CD8-positive, alpha-beta memory T cell (primary cell): ENCODE results near the gene PEX7. TPM values are rescaled to one million over a fixed set of nuclear protein-coding genes. Genes with fewer than 3 reads are reported as not detected.

ENCODE experiments used
- CTCF ChIA-PET: fragments of 350-600 bp; sonication (Branson Sonifier 250); formaldehyde crosslinking; loops from one replicate; lab custom pipeline; 2021; ENCODE audit warnings: antibody characterized with exemption; lab: Charles Lee
- POLR2A ChIA-PET: fragments of 350-600 bp; sonication (Branson Sonifier 250); formaldehyde crosslinking; loops from one replicate; lab custom pipeline; 2021; ENCODE audit warnings: antibody characterized with exemption; lab: Charles Lee
- DNase-seq, 5 donors: peaks; one replicate each; pipeline versions ENCODE4 v3.0.0 to v3.0.0-alpha.2; 2020 to 2022; ENCODE audit warnings: mixed read lengths in 1 of 5
- H3K27ac ChIP-seq: one replicate; pipeline ENCODE4 v1.7.0; 2013; ENCODE audit warnings: low read depth, mild to moderate bottlenecking, low read length, moderate library complexity
- H3K27me3 ChIP-seq: 2 replicates; pipeline ENCODE4 v1.7.0; 2013; ENCODE audit warnings: low read length, mild to moderate bottlenecking; ENCODE audit not compliant: insufficient read depth, poor library complexity, severe bottlenecking
- H3K36me3 ChIP-seq: 2 replicates; pipeline ENCODE4 v1.7.0; 2013; ENCODE audit warnings: mild to moderate bottlenecking, low read length, moderate library complexity; ENCODE audit not compliant: insufficient read depth
- H3K4me1 ChIP-seq: 2 replicates; pipeline ENCODE4 v1.7.0; 2013; ENCODE audit warnings: mild to moderate bottlenecking, low read length, moderate library complexity; ENCODE audit not compliant: insufficient read depth
- H3K4me3 ChIP-seq: 2 replicates; pipeline ENCODE4 v1.7.0; 2013; ENCODE audit warnings: mild to moderate bottlenecking, low read length
- H3K9me3 ChIP-seq: 2 replicates; pipeline ENCODE4 v1.7.0; 2013; ENCODE audit warnings: mild to moderate bottlenecking, low read length
- H3K27ac Mint-ChIP-seq, 8 donors: one replicate each; pipeline ENCODE4 v1.8.0; 2020 to 2021; ENCODE audit warnings: mixed read lengths in 8 of 8, mild to moderate bottlenecking in 6 of 8, inconsistent platforms in 3 of 8, moderate library complexity in 3 of 8
- H3K27me3 Mint-ChIP-seq, 2 donors: one replicate each; pipeline ENCODE4 v1.8.0; 2020 to 2021; ENCODE audit warnings: mixed read lengths in 2 of 2, mild to moderate bottlenecking in 1 of 2, moderate library complexity in 1 of 2
- H3K36me3 Mint-ChIP-seq, 3 donors: one replicate each; pipeline ENCODE4 v1.8.0; 2020 to 2021; ENCODE audit warnings: mixed read lengths in 3 of 3, inconsistent platforms in 1 of 3, mild to moderate bottlenecking in 1 of 3
- H3K4me1 Mint-ChIP-seq, 3 donors: one replicate each; pipeline ENCODE4 v1.8.0; 2020 to 2021; ENCODE audit warnings: mixed read lengths in 3 of 3, inconsistent platforms in 1 of 3, mild to moderate bottlenecking in 1 of 3
- H3K4me3 Mint-ChIP-seq, 7 donors: one replicate each; pipeline ENCODE4 v1.8.0; 2020 to 2021; ENCODE audit warnings: mixed read lengths in 7 of 7, mild to moderate bottlenecking in 6 of 7, moderate library complexity in 4 of 7, inconsistent platforms in 2 of 7
- H3K9me3 Mint-ChIP-seq, 5 donors: one replicate each; pipeline ENCODE4 v1.8.0; 2020 to 2022; ENCODE audit warnings: mixed read lengths in 5 of 5, mild to moderate bottlenecking in 3 of 5, moderate library complexity in 2 of 5, inconsistent platforms in 1 of 5
- polyA plus RNA-seq: library from polyadenylated mRNA; unstranded; fragments of 300-500 nt; fragmentation: Illumina TruSeq; gene quantifications from one replicate; pipeline ENCODE4 v1.2.3, GENCODE V29; 2021
- total RNA-seq, 2 experiments: library from RNA; stranded (reverse); gene quantifications; one replicate each; pipeline ENCODE4 v1.2.3, GENCODE V29; 2021

The PEX7 gene
- total RNA-seq (1 to 10 TPM; 4.8 to 5.5 TPM), polyA plus RNA-seq (4.9 TPM)

- Mint-ChIP-seq H3K36me3 (peaks cover 7 to 30% (median 19%) of the 10 kb centered on the region in 3 donors), H3K27ac (peak within 1 kb of the TSS; percentile 84 to 98 (median 96)), H3K9me3 (no peaks in the 10 kb centered on the region), H3K4me1 (peaks cover 26 to 43% (median 43%) of the 10 kb centered on the region in 3 donors), H3K27me3 (peaks cover 6 to 14% of the 10 kb centered on the region in 2 donors), H3K4me3 (peak within 1 kb of the TSS; percentile 91 to 98 (median 94))
- ChIA-PET CTCF (interaction anchor here (1.0 to 1.7 kb wide), 6 partner anchors 30 to 213 kb away, joined by 3 to 7 read pairs (median 4); partner anchors contain the start of gene MAP3K5), POLR2A (interaction anchor here (0.6 to 1.8 kb wide), 6 partner anchors 10 to 1324 kb away, joined by 3 to 21 read pairs (median 4); partner anchors contain the start of genes AHI1 and MAP3K5)
- Histone ChIP-seq H3K27me3 (no peaks in the 10 kb centered on the region), H3K4me1 (peaks cover 19% of the 10 kb centered on the region), H3K36me3 (no peaks in the 10 kb centered on the region), H3K4me3 (peak within 1 kb of the TSS; percentile 83), H3K27ac (peak within 1 kb of the TSS; percentile 83), H3K9me3 (no peaks in the 10 kb centered on the region)
- peak; percentile 77 to 93 (median 92) for DNase-seq
Measured at GRCh38 chr6:136822376-136823127, at the start of gene PEX7. Gene PEX7, plus strand, starts transcription at chr6:136822592. Its CDS starts 74 bp downstream, at chr6:136822666.

- no peaks in the 10 kb centered on the region for H3K27me3 ChIP-seq
- no peak overlapping the region for H3K27ac ChIP-seq
- Mint-ChIP-seq H3K27ac (peak overlapping the region; percentile 0 to 86 (median 32)), H3K4me1 (peaks cover 62 to 88% (median 83%) of the 10 kb centered on the region in 3 donors), H3K4me3 (peak overlapping the region in 3 of 7 donors; percentile 10 to 64 (median 62)), H3K9me3 (no peaks in the 10 kb centered on the region), H3K27me3 (no peaks in the 10 kb centered on the region), H3K36me3 (peaks cover 0 to 9% (median 0%) of the 10 kb centered on the region in 3 donors)
- H3K4me3 ChIP-seq: no peak overlapping the region
- H3K36me3 ChIP-seq: no peaks in the 10 kb centered on the region
- ChIA-PET POLR2A (no interaction called here), CTCF (interaction anchor here (1.1 to 3.7 kb wide), 3 partner anchors 19 to 129 kb away, joined by 3 to 18 read pairs (median 5); partner anchors contain the start of gene MAP3K5)
- H3K4me1 ChIP-seq: peaks cover 11% of the 10 kb centered on the region
- DNase-seq: no peak
- no peaks in the 10 kb centered on the region for H3K9me3 ChIP-seq
Measured at GRCh38 chr6:136772685-136773472, 49.5 kb upstream of the PEX7 start.

DNA sequence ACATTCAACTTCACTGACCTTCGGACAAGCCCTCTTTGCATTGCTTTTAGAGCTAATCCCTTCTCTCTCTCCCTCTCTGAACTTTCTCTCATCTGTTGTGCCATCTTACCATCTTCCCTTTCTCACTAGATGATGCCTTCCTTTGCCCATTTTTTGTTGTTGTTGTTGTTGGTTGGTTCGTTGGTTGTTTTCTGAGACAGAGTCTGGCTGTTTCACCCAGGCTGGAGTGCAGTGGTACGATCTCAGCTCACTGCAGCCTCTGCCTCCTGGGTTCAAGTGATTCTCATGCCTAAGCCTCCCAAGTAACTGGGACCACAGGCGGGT lies 49.0 kb upstream of the PEX7 start:
- H3K9me3 Mint-ChIP-seq: no peaks in the 10 kb centered on the region
- Histone ChIP-seq H3K36me3 (no peaks in the 10 kb centered on the region), H3K4me1 (peaks cover 9% of the 10 kb centered on the region), H3K4me3 (no peak overlapping the region), H3K27me3 (no peaks in the 10 kb centered on the region), H3K27ac (no peak overlapping the region), H3K9me3 (no peaks in the 10 kb centered on the region)
- H3K4me1 Mint-ChIP-seq: peaks cover 58 to 87% (median 77%) of the 10 kb centered on the region in 3 donors
- DNase-seq: no peak
- peak overlapping the region in 2 of 7 donors; percentile 20 to 64 for H3K4me3 Mint-ChIP-seq
- POLR2A ChIA-PET: interaction anchor here (1.3 kb wide), 1 partner anchor 19 kb away, joined by 5 read pairs; the partner anchor contains the start of gene MAP3K5
- H3K36me3 Mint-ChIP-seq: peaks cover 0 to 9% (median 0%) of the 10 kb centered on the region in 3 donors
- CTCF ChIA-PET: interaction anchor here (1.1 to 3.7 kb wide), 3 partner anchors 19 to 129 kb away, joined by 3 to 18 read pairs (median 5); partner anchors contain the start of gene MAP3K5
- H3K27me3 Mint-ChIP-seq: no peaks in the 10 kb centered on the region
- peak overlapping the region in 6 of 8 donors; percentile 16 to 86 (median 48) for H3K27ac Mint-ChIP-seq

- no peaks in the 10 kb centered on the region for H3K9me3 Mint-ChIP-seq
- DNase-seq: no peak
- H3K9me3 ChIP-seq: no peaks in the 10 kb centered on the region
- H3K4me3 Mint-ChIP-seq: peak overlapping the region in 2 of 7 donors; percentile 2 to 64
- H3K4me1 Mint-ChIP-seq: peaks cover 55 to 84% (median 72%) of the 10 kb centered on the region in 3 donors
- H3K4me3 ChIP-seq: no peak overlapping the region
- CTCF ChIA-PET: interaction anchor here (3.7 kb wide), 1 partner anchor 18 kb away, joined by 18 read pairs; the partner anchor contains the start of gene MAP3K5
- peaks cover 0 to 9% (median 0%) of the 10 kb centered on the region in 3 donors for H3K36me3 Mint-ChIP-seq
- peak overlapping the region in 6 of 8 donors; percentile 12 to 79 (median 46) for H3K27ac Mint-ChIP-seq
- no peaks in the 10 kb centered on the region for H3K27me3 Mint-ChIP-seq
- peaks cover 14% of the 10 kb centered on the region for H3K4me1 ChIP-seq
- POLR2A ChIA-PET: interaction anchor here (1.3 kb wide), 1 partner anchor 18 kb away, joined by 5 read pairs; the partner anchor contains the start of gene MAP3K5
- no peaks in the 10 kb centered on the region for H3K27me3 ChIP-seq
- no peaks in the 10 kb centered on the region for H3K36me3 ChIP-seq
- H3K27ac ChIP-seq: no peak overlapping the region
Measured at GRCh38 chr6:136774228-136775041, 48.0 kb upstream of the PEX7 start.

DNA sequence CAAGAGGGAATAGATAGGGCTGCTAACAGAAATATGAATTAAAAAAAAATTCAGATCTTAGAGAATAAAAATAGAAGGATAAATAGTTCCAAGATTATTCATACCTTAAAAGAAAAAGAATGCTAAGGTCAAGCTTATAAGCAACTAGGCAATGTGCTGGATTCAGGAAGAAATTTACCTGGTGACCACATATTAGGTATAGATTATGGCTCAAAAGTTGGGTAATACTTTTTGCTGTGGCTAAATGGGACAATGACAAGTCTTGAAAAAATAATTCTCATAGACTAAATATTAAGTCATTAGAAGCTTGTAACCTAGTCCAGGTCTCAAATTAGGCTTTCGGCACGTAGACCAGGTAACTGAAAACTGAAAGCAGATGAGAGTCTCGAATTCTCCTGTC lies 47.3 kb upstream of the PEX7 start:
- Histone ChIP-seq H3K27ac (no peak overlapping the region), H3K4me3 (no peak overlapping the region), H3K27me3 (no peaks in the 10 kb centered on the region), H3K4me1 (peaks cover 19% of the 10 kb centered on the region), H3K9me3 (no peaks in the 10 kb centered on the region), H3K36me3 (no peaks in the 10 kb centered on the region)
- POLR2A ChIA-PET: no interaction called here
- CTCF ChIA-PET: no interaction called here
- Mint-ChIP-seq H3K4me3 (peak overlapping the region in 2 of 7 donors; percentile 13 to 31), H3K27ac (peak overlapping the region in 5 of 8 donors; percentile 21 to 73 (median 44)), H3K36me3 (peaks cover 0 to 9% (median 3%) of the 10 kb centered on the region in 3 donors), H3K4me1 (peaks cover 60 to 88% (median 77%) of the 10 kb centered on the region in 3 donors), H3K27me3 (no peaks in the 10 kb centered on the region), H3K9me3 (no peaks in the 10 kb centered on the region)
- DNase-seq: no peak

- ChIA-PET CTCF (no interaction called here), POLR2A (no interaction called here)
- Histone ChIP-seq H3K4me3 (no peak overlapping the region), H3K27ac (no peak overlapping the region), H3K27me3 (no peaks in the 10 kb centered on the region), H3K36me3 (no peaks in the 10 kb centered on the region), H3K4me1 (peaks cover 19% of the 10 kb centered on the region), H3K9me3 (no peaks in the 10 kb centered on the region)
- Mint-ChIP-seq H3K27me3 (no peaks in the 10 kb centered on the region), H3K4me1 (peaks cover 63 to 88% (median 76%) of the 10 kb centered on the region in 3 donors), H3K9me3 (no peaks in the 10 kb centered on the region), H3K4me3 (peak overlapping the region in 3 of 7 donors; percentile 13 to 31 (median 23)), H3K27ac (peak overlapping the region in 6 of 8 donors; percentile 17 to 73 (median 46)), H3K36me3 (peaks cover 0 to 9% (median 3%) of the 10 kb centered on the region in 3 donors)
- no peak for DNase-seq
Measured at GRCh38 chr6:136775548-136775947, 46.8 kb upstream of the PEX7 start.

GRCh38 chr6:136777651-136778050 lies 44.7 kb upstream of the PEX7 start:
- Mint-ChIP-seq H3K27ac (no peak overlapping the region), H3K4me1 (peaks cover 64 to 87% (median 76%) of the 10 kb centered on the region in 3 donors), H3K27me3 (no peaks in the 10 kb centered on the region), H3K9me3 (no peaks in the 10 kb centered on the region), H3K36me3 (peaks cover 3 to 9% (median 7%) of the 10 kb centered on the region in 3 donors), H3K4me3 (no peak overlapping the region)
- no peak overlapping the region for H3K4me3 ChIP-seq
- no peaks in the 10 kb centered on the region for H3K27me3 ChIP-seq
- H3K27ac ChIP-seq: no peak overlapping the region
- ChIA-PET CTCF (interaction anchor here (1.8 kb wide), 1 partner anchor 15 kb away, joined by 4 read pairs; the partner anchor contains the start of gene MAP3K5), POLR2A (no interaction called here)
- no peak for DNase-seq
- no peaks in the 10 kb centered on the region for H3K36me3 ChIP-seq
- H3K9me3 ChIP-seq: no peaks in the 10 kb centered on the region
- H3K4me1 ChIP-seq: peaks cover 24% of the 10 kb centered on the region
